Measurements from ENCODE around the gene GJA5.

Gene GJA5

DNA sequence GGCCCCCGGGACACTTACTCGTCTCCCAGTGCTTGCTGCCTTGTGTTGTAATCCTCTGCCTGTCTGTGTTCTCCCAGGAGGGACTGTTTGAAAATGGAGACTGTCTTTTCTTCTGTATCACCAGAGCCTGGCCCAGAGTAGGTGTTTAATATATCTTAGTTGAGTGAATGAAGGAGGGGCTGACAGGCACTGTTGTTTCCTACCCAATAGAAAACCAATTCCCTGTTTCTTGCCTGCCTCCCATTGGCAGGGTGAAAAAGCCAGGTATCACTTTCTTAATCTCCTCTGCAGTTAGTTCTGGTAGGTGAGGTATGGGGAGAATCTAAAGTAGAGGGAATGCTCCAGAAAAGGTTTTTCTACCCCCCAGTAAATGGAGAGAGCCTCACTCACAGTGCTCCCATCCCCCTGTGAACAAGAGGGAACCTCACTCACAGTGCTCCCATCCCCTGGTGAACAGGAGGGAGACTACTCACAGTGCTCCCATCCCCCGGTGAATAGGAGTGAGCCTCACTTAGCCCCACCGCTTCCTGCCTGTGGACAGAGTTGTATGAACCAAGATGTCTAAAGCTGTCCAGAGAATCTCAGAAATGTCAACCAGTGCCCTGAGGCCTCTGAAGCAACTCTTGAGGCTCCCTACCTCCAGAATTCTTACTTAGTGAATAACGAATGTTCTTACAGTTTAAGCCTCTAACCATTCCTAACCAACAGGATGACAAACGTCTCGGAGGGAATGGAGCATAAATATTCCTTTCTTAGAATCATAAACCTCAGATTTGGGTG is at the start of gene GJA5:
Gene GJA5 (minus strand): TSS at position 122 of the 780 bp plus-strand sequence. CDS start 1,364 bp downstream, outside the sequence.
- H3K36me3 ChIP-seq (ENCODE audit: control insufficient read depth, insufficient read depth, low read length) = no peaks in the 10 kb centered on the region
- H3K27me3 ChIP-seq (ENCODE audit: control insufficient read depth, insufficient read depth, low read length) = no peaks in the 10 kb centered on the region
- WGBS (ENCODE audit: insufficient coverage, insufficient read length) = no CpG with 5 or more reads among the region's 7 CpGs
- no peaks in the 10 kb centered on the region for H3K9me3 ChIP-seq (ENCODE audit: control insufficient read depth, insufficient read depth, low read length)
- no peak within 1 kb of the TSS for H3K4me3 ChIP-seq (ENCODE audit: low read length)
- H3K27ac ChIP-seq (ENCODE audit: low read length) = no peak within 1 kb of the TSS
- H3K4me1 ChIP-seq (ENCODE audit: control insufficient read depth, insufficient read depth, low read length) = no peaks in the 10 kb centered on the region
- DNase-seq (ENCODE audit: low read depth, low spot score) = no peak

DNA sequence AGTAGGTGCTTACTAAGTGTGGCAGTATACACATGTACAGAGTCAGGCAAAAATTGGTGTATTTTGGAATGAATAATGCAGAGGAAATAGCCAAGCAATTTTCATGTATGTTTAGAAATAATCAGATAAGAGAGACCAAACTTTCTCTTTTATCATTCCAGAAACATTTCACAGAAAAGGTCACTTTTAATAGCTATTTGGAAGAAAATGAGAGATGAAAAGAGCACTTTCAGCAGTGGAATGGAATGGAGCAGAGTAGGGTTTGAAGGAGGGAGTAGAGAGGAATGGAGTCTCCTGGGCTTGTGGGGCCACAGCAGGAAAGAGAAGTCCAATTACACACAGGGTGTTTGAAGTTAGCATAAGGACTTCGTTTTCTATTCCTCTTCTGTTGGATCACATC is 48.8 kb upstream of the GJA5 start:
- no peak overlapping the region for H3K4me3 ChIP-seq (ENCODE audit: low read length)
- H3K4me1 ChIP-seq (ENCODE audit: control insufficient read depth, insufficient read depth, low read length) = peaks cover 2% of the 10 kb centered on the region; the same call in 1 of the 2 replicates
- H3K36me3 ChIP-seq (ENCODE audit: control insufficient read depth, insufficient read depth, low read length) = no peaks in the 10 kb centered on the region
- DNase-seq (ENCODE audit: low read depth, low spot score) = no peak
- H3K9me3 ChIP-seq (ENCODE audit: control insufficient read depth, insufficient read depth, low read length) = no peaks in the 10 kb centered on the region
- H3K27me3 ChIP-seq (ENCODE audit: control insufficient read depth, insufficient read depth, low read length) = no peaks in the 10 kb centered on the region
- no peak overlapping the region for H3K27ac ChIP-seq (ENCODE audit: low read length)
- no CpG with 5 or more reads among the region's 1 CpG for WGBS (ENCODE audit: insufficient coverage, insufficient read length)

DNA sequence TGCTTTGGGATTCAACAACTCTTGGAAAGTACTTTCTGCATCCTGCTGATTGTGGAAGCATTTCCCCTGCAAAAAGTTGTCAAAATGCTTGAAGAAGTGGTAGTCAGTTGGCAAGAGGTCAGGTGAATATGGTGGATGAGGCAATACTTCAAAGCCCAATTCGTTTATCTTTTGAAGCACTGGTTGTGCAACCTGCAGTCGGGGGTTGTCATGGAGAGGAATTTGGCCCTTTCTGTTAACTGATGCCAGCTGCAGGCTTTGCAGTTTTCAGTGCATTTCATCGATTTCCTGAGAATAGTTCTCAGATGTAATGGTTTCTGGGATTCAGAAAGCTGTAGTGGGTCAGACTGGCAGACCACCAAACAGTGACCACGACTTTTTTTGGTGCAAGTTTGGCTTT is 47.6 kb upstream of the GJA5 start:
- Histone ChIP-seq H3K27ac (ENCODE audit: low read length) (no peak overlapping the region), H3K4me1 (ENCODE audit: control insufficient read depth, insufficient read depth, low read length) (peaks cover 2% of the 10 kb centered on the region; the same call in 1 of the 2 replicates), H3K9me3 (ENCODE audit: control insufficient read depth, insufficient read depth, low read length) (no peaks in the 10 kb centered on the region), H3K4me3 (ENCODE audit: low read length) (no peak overlapping the region), H3K27me3 (ENCODE audit: control insufficient read depth, insufficient read depth, low read length) (no peaks in the 10 kb centered on the region), H3K36me3 (ENCODE audit: control insufficient read depth, insufficient read depth, low read length) (no peaks in the 10 kb centered on the region)
- no peak for DNase-seq (ENCODE audit: low read depth, low spot score)
- no CpG with 5 or more reads among the region's 4 CpGs for WGBS (ENCODE audit: insufficient coverage, insufficient read length)

DNA sequence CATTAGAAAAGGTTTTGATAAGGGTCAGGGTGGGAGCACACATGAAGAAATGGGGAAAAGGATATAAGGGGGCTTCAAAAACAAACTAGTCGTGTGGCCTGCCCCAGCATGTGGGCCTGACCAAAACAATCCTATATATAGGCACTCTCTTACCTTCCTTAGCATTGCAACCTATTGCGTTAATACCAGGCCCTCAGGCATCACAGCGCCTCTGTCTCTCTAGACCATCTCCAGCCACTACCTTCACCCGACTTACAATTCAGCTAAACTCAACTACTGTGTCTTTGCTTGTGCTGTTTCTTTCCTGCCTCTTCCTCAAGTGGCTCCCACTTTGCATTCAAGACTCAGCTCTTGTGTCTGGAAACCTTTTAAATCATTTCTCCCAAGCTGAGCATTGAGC is 47.0 kb upstream of the GJA5 start:
- H3K27ac ChIP-seq (ENCODE audit: low read length) = no peak overlapping the region
- H3K4me1 ChIP-seq (ENCODE audit: control insufficient read depth, insufficient read depth, low read length) = peaks cover 2% of the 10 kb centered on the region; the same call in 1 of the 2 replicates
- H3K4me3 ChIP-seq (ENCODE audit: low read length) = no peak overlapping the region
- H3K27me3 ChIP-seq (ENCODE audit: control insufficient read depth, insufficient read depth, low read length) = no peaks in the 10 kb centered on the region
- H3K36me3 ChIP-seq (ENCODE audit: control insufficient read depth, insufficient read depth, low read length) = no peaks in the 10 kb centered on the region
- H3K9me3 ChIP-seq (ENCODE audit: control insufficient read depth, insufficient read depth, low read length) = no peaks in the 10 kb centered on the region
- WGBS (ENCODE audit: insufficient coverage, insufficient read length) = no CpG with 5 or more reads among the region's 4 CpGs
- no peak for DNase-seq (ENCODE audit: low read depth, low spot score)

DNA sequence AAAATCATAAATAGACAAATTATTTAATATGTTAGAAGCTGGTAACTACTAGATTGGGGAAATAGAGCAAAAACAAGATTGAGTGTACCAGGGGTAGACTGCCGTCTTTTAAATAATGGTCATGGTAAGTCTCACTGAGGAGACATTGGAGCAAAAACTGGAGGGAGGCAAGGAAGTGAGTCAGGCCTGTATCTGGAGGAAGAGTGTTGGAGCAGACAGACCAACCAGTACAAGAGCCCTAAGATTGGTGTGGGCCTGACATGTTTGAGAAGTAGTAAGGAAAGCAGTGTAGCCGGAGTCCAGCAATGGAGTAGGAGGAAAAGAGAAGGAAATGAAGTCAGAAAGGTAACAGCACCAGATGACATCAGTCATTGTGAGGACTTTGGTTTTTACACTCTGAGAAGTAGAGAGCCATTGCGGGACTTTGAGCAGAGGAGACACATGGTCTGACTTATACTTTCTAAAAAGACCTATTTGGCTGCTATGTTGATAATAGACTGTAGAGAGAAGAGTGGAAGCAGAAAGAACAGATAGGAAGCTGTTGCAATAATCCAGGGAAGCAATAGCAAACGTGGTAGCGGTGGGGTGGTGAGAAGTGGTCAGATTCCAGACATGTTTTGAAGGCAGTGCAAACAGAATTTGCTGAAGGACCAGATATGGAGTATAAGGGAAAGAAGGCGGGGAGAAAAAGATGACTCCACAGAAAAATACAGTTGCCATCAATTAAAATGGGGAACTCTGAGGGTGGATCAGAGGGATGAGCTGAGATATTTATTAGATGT is 44.7 kb upstream of the GJA5 start:
- H3K9me3 ChIP-seq (ENCODE audit: control insufficient read depth, insufficient read depth, low read length) = no peaks in the 10 kb centered on the region
- H3K27ac ChIP-seq (ENCODE audit: low read length) = no peak overlapping the region
- no peak overlapping the region for H3K4me3 ChIP-seq (ENCODE audit: low read length)
- no CpG with 5 or more reads among the region's 6 CpGs for WGBS (ENCODE audit: insufficient coverage, insufficient read length)
- no peak for DNase-seq (ENCODE audit: low read depth, low spot score)
- H3K36me3 ChIP-seq (ENCODE audit: control insufficient read depth, insufficient read depth, low read length) = no peaks in the 10 kb centered on the region
- H3K4me1 ChIP-seq (ENCODE audit: control insufficient read depth, insufficient read depth, low read length) = peaks cover 2% of the 10 kb centered on the region; the same call in 1 of the 2 replicates
- H3K27me3 ChIP-seq (ENCODE audit: control insufficient read depth, insufficient read depth, low read length) = no peaks in the 10 kb centered on the region

DNA sequence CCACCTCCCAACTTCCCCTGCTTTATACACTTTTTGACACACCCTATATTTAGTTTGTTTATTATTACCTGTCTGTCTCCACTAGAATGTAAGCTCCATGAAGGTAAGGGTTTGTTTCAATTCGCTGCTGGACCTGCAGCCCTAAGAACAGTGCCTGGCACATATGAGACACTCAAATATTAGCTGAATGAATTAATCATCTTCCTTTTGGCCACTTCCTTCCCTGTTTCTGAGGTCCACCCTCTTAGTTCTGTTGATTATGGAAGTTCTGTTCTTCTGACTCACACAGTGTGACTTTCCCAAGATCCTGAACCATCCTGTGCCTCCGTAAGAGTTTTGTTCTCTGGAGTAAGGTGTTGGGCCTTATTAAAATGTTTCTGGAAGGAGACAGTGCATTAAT is 40.4 kb upstream of the GJA5 start:
- H3K27me3 ChIP-seq (ENCODE audit: control insufficient read depth, insufficient read depth, low read length) = no peaks in the 10 kb centered on the region
- no peaks in the 10 kb centered on the region for H3K9me3 ChIP-seq (ENCODE audit: control insufficient read depth, insufficient read depth, low read length)
- no CpG with 5 or more reads among the region's 2 CpGs for WGBS (ENCODE audit: insufficient coverage, insufficient read length)
- DNase-seq (ENCODE audit: low read depth, low spot score) = no peak
- no peak overlapping the region for H3K4me3 ChIP-seq (ENCODE audit: low read length)
- no peaks in the 10 kb centered on the region for H3K36me3 ChIP-seq (ENCODE audit: control insufficient read depth, insufficient read depth, low read length)
- H3K27ac ChIP-seq (ENCODE audit: low read length) = no peak overlapping the region
- no peaks in the 10 kb centered on the region for H3K4me1 ChIP-seq (ENCODE audit: control insufficient read depth, insufficient read depth, low read length)

DNA sequence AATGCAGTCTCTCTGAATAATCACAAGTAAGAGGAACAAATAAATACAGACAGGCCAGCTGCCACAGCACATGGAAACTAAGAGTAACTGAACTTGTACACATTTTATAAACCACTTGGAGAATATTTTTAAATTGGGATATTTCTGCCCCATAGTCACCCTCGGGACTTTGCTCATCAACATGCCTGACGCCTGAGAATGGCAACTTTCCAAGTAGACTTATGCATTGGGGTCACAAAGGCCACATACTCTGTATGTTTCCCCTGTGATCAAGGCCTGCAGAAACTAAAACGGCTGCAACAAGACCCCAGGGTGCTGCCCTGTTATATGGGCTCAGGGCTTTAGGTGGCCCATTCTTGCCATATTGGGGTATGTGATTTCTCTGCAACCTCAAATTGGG is 38.3 kb upstream of the GJA5 start:
- no CpG with 5 or more reads among the region's 3 CpGs for WGBS (ENCODE audit: insufficient coverage, insufficient read length)
- no peak overlapping the region for H3K27ac ChIP-seq (ENCODE audit: low read length)
- no peak overlapping the region for H3K4me3 ChIP-seq (ENCODE audit: low read length)

DNA sequence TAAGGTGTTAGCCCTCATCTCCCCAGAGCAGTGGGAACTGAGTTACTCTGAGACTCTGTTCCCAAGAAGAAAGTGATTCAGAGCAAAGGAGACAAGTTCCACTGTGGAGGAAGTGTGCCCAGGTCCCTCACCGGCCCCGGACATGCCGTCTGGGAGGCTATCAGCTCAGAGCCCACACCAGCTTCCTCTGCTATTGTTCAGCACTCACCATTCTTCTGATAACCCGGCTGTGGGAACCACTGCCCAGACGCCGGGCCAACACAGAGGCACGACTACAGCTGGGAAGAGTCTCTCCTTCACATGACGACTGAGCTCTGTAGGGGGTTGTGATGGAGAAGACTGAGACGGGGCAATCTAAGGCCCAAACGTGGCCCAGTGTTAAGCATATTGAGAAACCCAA is 34.2 kb upstream of the GJA5 start:
- DNase-seq (ENCODE audit: low read depth, low spot score) = no peak
- Histone ChIP-seq H3K36me3 (ENCODE audit: control insufficient read depth, insufficient read depth, low read length) (no peaks in the 10 kb centered on the region), H3K27ac (ENCODE audit: low read length) (no peak overlapping the region), H3K4me3 (ENCODE audit: low read length) (no peak overlapping the region), H3K4me1 (ENCODE audit: control insufficient read depth, insufficient read depth, low read length) (no peaks in the 10 kb centered on the region), H3K9me3 (ENCODE audit: control insufficient read depth, insufficient read depth, low read length) (no peaks in the 10 kb centered on the region), H3K27me3 (ENCODE audit: control insufficient read depth, insufficient read depth, low read length) (no peaks in the 10 kb centered on the region)
- no CpG with 5 or more reads among the region's 10 CpGs for WGBS (ENCODE audit: insufficient coverage, insufficient read length)

More for the DNA sequence above, 38.3 kb upstream of the GJA5 start:
- no peaks in the 10 kb centered on the region for H3K4me1 ChIP-seq (ENCODE audit: control insufficient read depth, insufficient read depth, low read length)
- no peaks in the 10 kb centered on the region for H3K27me3 ChIP-seq (ENCODE audit: control insufficient read depth, insufficient read depth, low read length)
- no peaks in the 10 kb centered on the region for H3K9me3 ChIP-seq (ENCODE audit: control insufficient read depth, insufficient read depth, low read length)
- no peak for DNase-seq (ENCODE audit: low read depth, low spot score)
- H3K36me3 ChIP-seq (ENCODE audit: control insufficient read depth, insufficient read depth, low read length) = no peaks in the 10 kb centered on the region

DNA sequence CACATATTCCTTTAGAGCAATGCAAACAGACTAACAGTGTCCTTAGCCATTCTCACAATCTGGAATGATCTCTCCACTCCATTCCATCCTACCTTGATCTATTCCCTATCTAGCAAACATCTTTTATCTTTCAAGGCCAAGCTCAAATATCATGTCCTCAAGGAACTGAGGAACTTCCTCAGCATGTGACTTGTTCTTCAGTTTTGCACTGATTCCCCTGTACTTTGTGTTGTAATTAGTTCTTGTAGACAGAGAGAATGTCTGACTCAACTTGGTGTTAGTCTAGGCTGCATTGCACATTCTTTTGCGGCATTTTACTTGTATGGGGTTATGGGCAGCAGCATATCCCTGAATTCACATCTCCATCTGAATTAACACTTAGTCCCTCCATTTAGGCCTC is 31.5 kb upstream of the GJA5 start:
- no peak overlapping the region for H3K4me3 ChIP-seq (ENCODE audit: low read length)
- H3K27ac ChIP-seq (ENCODE audit: low read length) = no peak overlapping the region
- H3K9me3 ChIP-seq (ENCODE audit: control insufficient read depth, insufficient read depth, low read length) = no peaks in the 10 kb centered on the region
- no peak for DNase-seq (ENCODE audit: low read depth, low spot score)
- no CpG with 5 or more reads among the region's 1 CpG for WGBS (ENCODE audit: insufficient coverage, insufficient read length)
- no peaks in the 10 kb centered on the region for H3K27me3 ChIP-seq (ENCODE audit: control insufficient read depth, insufficient read depth, low read length)
- H3K36me3 ChIP-seq (ENCODE audit: control insufficient read depth, insufficient read depth, low read length) = no peaks in the 10 kb centered on the region
- no peaks in the 10 kb centered on the region for H3K4me1 ChIP-seq (ENCODE audit: control insufficient read depth, insufficient read depth, low read length)

DNA sequence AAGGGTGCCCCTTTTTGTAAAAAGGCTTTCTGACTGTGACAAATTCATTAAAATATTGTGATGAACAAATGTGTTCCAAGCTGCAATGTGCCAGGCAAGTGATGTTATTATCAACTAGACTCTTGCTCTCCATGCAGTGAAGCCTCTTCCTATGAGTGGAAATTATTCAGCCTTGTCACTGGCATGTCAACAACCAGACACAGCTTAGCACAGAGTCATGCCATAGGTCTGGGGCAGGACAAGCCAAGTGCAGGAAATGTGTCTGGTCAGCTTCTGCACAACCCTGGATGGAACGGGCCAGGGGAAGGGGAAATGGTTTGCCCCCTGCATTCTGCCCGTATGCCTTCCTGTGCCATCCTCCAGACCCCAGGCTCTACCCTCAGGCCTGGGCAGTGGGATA is 27.4 kb upstream of the GJA5 start:
- H3K4me3 ChIP-seq (ENCODE audit: low read length) = no peak overlapping the region
- DNase-seq (ENCODE audit: low read depth, low spot score) = no peak
- no peaks in the 10 kb centered on the region for H3K36me3 ChIP-seq (ENCODE audit: control insufficient read depth, insufficient read depth, low read length)
- H3K9me3 ChIP-seq (ENCODE audit: control insufficient read depth, insufficient read depth, low read length) = no peaks in the 10 kb centered on the region
- H3K27me3 ChIP-seq (ENCODE audit: control insufficient read depth, insufficient read depth, low read length) = no peaks in the 10 kb centered on the region
- no peak overlapping the region for H3K27ac ChIP-seq (ENCODE audit: low read length)
- H3K4me1 ChIP-seq (ENCODE audit: control insufficient read depth, insufficient read depth, low read length) = no peaks in the 10 kb centered on the region
- no CpG with 5 or more reads among the region's 2 CpGs for WGBS (ENCODE audit: insufficient coverage, insufficient read length)
